LNCAP (cell line): ENCODE results near the gene UNC93B1.

Source experiments
- TF ChIP-seq, protein P1 (sequence below): fragments of 450-650 bp; IDR thresholded peaks from 2 replicates; pipeline ENCODE4 v1.5.1; 2017; ENCODE audit warnings: mild to moderate bottlenecking

UNC93B1 gene

DNA sequence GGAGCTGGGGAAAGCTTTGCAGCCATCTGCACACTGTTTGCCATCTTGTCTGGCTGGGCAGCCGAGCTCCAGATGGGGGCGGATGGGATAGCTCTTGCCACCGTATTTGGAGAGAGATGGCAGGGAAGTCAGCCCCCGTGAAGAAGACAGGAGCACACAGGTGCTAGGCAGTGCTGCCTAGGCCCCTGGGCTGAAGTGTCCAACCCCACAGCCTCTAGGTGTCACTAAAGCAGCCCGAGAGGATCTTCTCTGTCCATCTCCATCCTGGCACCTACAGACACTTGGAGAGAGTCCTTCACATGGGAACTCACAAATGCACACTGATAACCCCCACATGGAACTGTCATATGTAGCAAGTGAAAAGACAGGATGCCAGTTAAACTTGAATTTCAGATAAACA lies 60.5 kb downstream of the UNC93B1 start:
- TF ChIP-seq, protein P1, sequence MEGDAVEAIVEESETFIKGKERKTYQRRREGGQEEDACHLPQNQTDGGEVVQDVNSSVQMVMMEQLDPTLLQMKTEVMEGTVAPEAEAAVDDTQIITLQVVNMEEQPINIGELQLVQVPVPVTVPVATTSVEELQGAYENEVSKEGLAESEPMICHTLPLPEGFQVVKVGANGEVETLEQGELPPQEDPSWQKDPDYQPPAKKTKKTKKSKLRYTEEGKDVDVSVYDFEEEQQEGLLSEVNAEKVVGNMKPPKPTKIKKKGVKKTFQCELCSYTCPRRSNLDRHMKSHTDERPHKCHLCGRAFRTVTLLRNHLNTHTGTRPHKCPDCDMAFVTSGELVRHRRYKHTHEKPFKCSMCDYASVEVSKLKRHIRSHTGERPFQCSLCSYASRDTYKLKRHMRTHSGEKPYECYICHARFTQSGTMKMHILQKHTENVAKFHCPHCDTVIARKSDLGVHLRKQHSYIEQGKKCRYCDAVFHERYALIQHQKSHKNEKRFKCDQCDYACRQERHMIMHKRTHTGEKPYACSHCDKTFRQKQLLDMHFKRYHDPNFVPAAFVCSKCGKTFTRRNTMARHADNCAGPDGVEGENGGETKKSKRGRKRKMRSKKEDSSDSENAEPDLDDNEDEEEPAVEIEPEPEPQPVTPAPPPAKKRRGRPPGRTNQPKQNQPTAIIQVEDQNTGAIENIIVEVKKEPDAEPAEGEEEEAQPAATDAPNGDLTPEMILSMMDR = peak; percentile 32; the same call in 1 of the 2 replicates
